Measurements from ENCODE around the gene DIAPH1.

The DIAPH1 gene

DNA sequence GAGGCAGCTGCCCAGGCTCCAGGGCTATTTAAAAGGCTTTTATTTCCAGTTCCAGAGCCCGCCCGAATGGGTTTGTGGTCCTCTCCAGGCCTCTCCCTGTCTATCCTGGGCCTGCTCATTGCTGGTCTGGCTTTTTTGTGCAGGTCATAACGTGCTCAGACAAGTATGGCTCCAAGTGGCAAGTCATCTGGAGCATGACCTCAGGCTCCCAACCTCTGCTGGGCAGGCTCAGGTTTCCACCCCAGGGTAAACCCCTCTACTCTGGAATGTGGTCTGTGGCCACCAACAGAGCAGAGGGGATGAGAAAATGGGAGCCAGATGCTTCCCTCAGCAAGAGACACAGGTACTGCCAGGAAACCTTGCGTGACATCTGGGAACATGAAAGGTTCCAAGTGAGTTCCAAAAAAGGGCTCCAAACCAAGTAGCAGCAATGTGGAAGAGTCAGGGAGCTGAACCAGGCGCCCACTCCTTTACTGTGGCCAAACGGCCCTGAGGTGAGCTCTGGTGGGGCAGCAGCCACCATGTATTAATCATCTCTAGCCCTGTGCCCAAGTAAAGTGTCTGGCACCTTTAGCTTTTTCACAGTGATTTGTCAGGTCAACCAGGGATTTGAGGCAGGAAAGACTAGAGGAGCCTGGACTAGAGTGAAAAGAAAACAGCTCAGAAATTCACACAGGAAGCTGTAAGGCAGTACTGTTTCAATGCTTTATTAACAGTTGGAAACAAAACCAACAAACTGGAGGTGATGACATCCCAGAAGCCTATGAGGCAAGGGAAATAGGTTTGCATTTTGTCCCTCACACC, 104.3 kb downstream of the DIAPH1 start:
- DNase-seq, result no peak
- Mint-ChIP-seq H3K4me3 (peak overlapping the region; percentile 83 to 85), H3K27me3 (no peaks in the 10 kb centered on the region), H3K36me3 (ENCODE audit: insufficient read depth) (peaks cover 70% of the 10 kb centered on the region), H3K4me1 (ENCODE audit: low read depth in 2 of 2) (peaks cover 35 to 45% of the 10 kb centered on the region in 2 donors), H3K27ac (peak overlapping the region; percentile 51 to 89), H3K9me3 (no peaks in the 10 kb centered on the region)
- ATAC-seq (replicated peaks), result peak; percentile 23

GRCh38 chr5:141513627-141514329, 105.0 kb downstream of the DIAPH1 start:
- peak overlapping the region; percentile 62 to 89 for H3K27ac Mint-ChIP-seq
- DNase-seq (no peak), ATAC-seq (replicated peaks) (peak; percentile 49)
- H3K4me1 Mint-ChIP-seq (ENCODE audit: low read depth in 2 of 2), result peaks cover 35 to 45% of the 10 kb centered on the region in 2 donors
- peaks cover 63% of the 10 kb centered on the region for H3K36me3 Mint-ChIP-seq (ENCODE audit: insufficient read depth)
- no peaks in the 10 kb centered on the region for H3K9me3 Mint-ChIP-seq
- peak overlapping the region; percentile 83 to 85 for H3K4me3 Mint-ChIP-seq
- H3K27me3 Mint-ChIP-seq, result no peaks in the 10 kb centered on the region

DNA sequence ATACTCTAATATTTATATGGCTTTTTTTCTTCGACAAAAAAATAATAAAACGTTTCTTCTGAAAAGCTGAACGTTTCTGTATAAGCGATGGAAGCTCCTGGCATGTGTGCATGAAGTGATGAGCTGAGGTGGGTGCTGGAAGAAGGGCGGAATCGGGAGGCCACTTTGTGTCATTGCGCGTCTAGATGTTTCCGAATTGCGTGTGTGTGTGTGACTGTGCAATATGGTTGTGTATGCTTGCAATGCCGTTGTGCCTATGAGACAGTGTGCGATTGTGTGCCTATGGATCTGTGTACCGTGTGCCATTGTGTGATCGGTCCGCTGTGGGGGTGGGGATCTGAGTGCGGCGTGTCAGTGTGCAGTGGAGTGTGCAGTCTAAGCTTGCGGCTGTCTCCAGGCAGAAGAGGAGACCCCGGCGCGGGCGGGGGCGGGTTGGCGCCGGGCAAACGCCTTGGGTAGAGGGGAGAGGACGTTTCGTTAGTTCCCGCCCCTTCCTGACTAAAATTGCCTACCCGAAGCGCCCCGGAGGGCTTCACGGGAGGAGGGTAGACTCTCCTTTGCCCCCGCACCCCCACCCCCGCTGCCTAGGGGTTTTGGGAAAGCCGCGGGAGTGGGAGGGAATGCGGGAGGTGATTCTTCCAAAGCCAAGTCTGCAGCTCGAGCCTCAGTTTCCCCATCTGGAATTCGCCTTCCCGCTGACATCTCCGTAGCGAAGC, 105.7 kb downstream of the DIAPH1 start:
- no peaks in the 10 kb centered on the region for H3K9me3 Mint-ChIP-seq
- peaks cover 56% of the 10 kb centered on the region for H3K36me3 Mint-ChIP-seq (ENCODE audit: insufficient read depth)
- H3K27me3 Mint-ChIP-seq, result no peaks in the 10 kb centered on the region
- no peak for DNase-seq
- peaks cover 35 to 44% of the 10 kb centered on the region in 2 donors for H3K4me1 Mint-ChIP-seq (ENCODE audit: low read depth in 2 of 2)
- H3K4me3 Mint-ChIP-seq, result peak overlapping the region; percentile 83 to 85
- peak overlapping the region; percentile 55 to 89 for H3K27ac Mint-ChIP-seq
- peak; percentile 39 for ATAC-seq (replicated peaks)

DNA sequence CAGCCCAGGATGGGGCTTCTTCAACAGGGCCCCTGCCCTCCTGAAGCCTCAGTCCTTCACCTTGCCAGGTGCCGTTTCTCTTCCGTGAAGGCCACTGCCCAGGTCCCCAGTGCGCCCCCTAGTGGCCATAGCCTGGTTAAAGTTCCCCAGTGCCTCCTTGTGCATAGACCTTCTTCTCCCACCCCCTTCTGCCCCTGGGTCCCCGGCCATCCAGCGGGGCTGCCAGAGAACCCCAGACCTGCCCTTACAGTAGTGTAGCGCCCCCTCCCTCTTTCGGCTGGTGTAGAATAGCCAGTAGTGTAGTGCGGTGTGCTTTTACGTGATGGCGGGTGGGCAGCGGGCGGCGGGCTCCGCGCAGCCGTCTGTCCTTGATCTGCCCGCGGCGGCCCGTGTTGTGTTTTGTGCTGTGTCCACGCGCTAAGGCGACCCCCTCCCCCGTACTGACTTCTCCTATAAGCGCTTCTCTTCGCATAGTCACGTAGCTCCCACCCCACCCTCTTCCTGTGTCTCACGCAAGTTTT, 106.3 kb downstream of the DIAPH1 start:
- ATAC-seq (replicated peaks), result peak; percentile 63

GRCh38 chr5:141511771-141512325, 107.0 kb downstream of the DIAPH1 start:
- Mint-ChIP-seq H3K4me1 (ENCODE audit: low read depth in 2 of 2) (peaks cover 31 to 38% of the 10 kb centered on the region in 2 donors), H3K27me3 (no peaks in the 10 kb centered on the region), H3K27ac (peak overlapping the region; percentile 55 to 89), H3K9me3 (no peaks in the 10 kb centered on the region), H3K4me3 (peak overlapping the region; percentile 35 to 83), H3K36me3 (ENCODE audit: insufficient read depth) (peaks cover 43% of the 10 kb centered on the region)
- no peak for ATAC-seq (replicated peaks)
- DNase-seq, result no peak

More for the DNA sequence above, 106.3 kb downstream of the DIAPH1 start:
- Mint-ChIP-seq H3K4me1 (ENCODE audit: low read depth in 2 of 2) (peaks cover 35 to 41% of the 10 kb centered on the region in 2 donors), H3K9me3 (no peaks in the 10 kb centered on the region), H3K27ac (peak overlapping the region; percentile 55 to 89), H3K4me3 (peak overlapping the region; percentile 83 to 85), H3K27me3 (no peaks in the 10 kb centered on the region), H3K36me3 (ENCODE audit: insufficient read depth) (peaks cover 49% of the 10 kb centered on the region)
- DNase-seq, result peak; percentile 81 to 86 (median 83)

- ATAC-seq (replicated peaks), result no peak
Measured at GRCh38 chr5:141510850-141511601, 107.8 kb downstream of the DIAPH1 start.

GRCh38 chr5:141510160-141510559, 108.6 kb downstream of the DIAPH1 start:
- ATAC-seq (replicated peaks) (no peak), DNase-seq (no peak)
- peaks cover 27% of the 10 kb centered on the region for H3K36me3 Mint-ChIP-seq (ENCODE audit: insufficient read depth)
- H3K9me3 Mint-ChIP-seq, result no peaks in the 10 kb centered on the region
- no peak overlapping the region for H3K4me3 Mint-ChIP-seq
- H3K4me1 Mint-ChIP-seq (ENCODE audit: low read depth in 2 of 2), result peaks cover 22 to 24% of the 10 kb centered on the region in 2 donors
- H3K27ac Mint-ChIP-seq, result no peak overlapping the region
- peaks cover 0 to 3% of the 10 kb centered on the region in 2 donors for H3K27me3 Mint-ChIP-seq

More at GRCh38 chr5:141510850-141511601, 107.8 kb downstream of the DIAPH1 start:
- Mint-ChIP-seq H3K36me3 (ENCODE audit: insufficient read depth) (peaks cover 35% of the 10 kb centered on the region), H3K4me1 (ENCODE audit: low read depth in 2 of 2) (peaks cover 25 to 30% of the 10 kb centered on the region in 2 donors), H3K9me3 (no peaks in the 10 kb centered on the region), H3K27ac (peak overlapping the region; percentile 12 to 89), H3K4me3 (no peak overlapping the region), H3K27me3 (no peaks in the 10 kb centered on the region)
- DNase-seq, result no peak

GRCh38 chr5:141508798-141509611, 109.8 kb downstream of the DIAPH1 start:
- DNase-seq (no peak), ATAC-seq (replicated peaks) (no peak)
- no peak overlapping the region for H3K4me3 Mint-ChIP-seq
- H3K4me1 Mint-ChIP-seq (ENCODE audit: low read depth in 2 of 2), result peaks cover 15 to 17% of the 10 kb centered on the region in 2 donors
- peak overlapping the region in 1 of 2 donors; percentile 28 for H3K27ac Mint-ChIP-seq
- H3K9me3 Mint-ChIP-seq, result no peaks in the 10 kb centered on the region
- H3K36me3 Mint-ChIP-seq (ENCODE audit: insufficient read depth), result peaks cover 24% of the 10 kb centered on the region
- peaks cover 0 to 10% of the 10 kb centered on the region in 2 donors for H3K27me3 Mint-ChIP-seq

DNA sequence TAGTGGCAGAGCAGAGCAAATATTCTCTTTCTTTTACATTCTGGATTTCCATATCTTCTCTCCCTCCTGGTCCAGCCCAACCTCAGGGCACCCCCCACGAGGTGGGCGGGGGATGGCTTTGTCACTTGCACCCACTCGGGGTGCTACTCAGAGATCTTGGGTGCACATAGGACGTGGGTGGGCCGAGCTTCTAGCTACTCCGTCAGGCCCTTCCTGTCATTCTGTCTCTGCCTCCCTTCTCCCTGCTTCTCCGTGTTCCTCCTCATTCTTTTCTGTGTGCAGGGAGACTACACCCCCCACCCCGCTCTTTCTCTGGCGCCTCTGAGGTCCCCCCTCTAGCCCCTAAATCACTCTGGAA, 110.4 kb downstream of the DIAPH1 start:
- DNase-seq, result no peak

GRCh38 chr5:141507387-141508091, 111.3 kb downstream of the DIAPH1 start:
- Mint-ChIP-seq H3K4me1 (ENCODE audit: low read depth in 2 of 2) (peaks cover 3% of the 10 kb centered on the region in 2 donors), H3K36me3 (ENCODE audit: insufficient read depth) (peaks cover 9% of the 10 kb centered on the region), H3K27me3 (peaks cover 0 to 10% of the 10 kb centered on the region in 2 donors), H3K27ac (peak overlapping the region in 1 of 2 donors; percentile 46), H3K4me3 (no peak overlapping the region), H3K9me3 (no peaks in the 10 kb centered on the region)
- DNase-seq, result no peak
- no peak for ATAC-seq (replicated peaks)

More for the DNA sequence above, 110.4 kb downstream of the DIAPH1 start:
- ATAC-seq (replicated peaks), result no peak
- Mint-ChIP-seq H3K27ac (peak overlapping the region in 1 of 2 donors; percentile 28), H3K4me1 (ENCODE audit: low read depth in 2 of 2) (peaks cover 10 to 12% of the 10 kb centered on the region in 2 donors), H3K36me3 (ENCODE audit: insufficient read depth) (peaks cover 18% of the 10 kb centered on the region), H3K27me3 (peaks cover 0 to 10% of the 10 kb centered on the region in 2 donors), H3K9me3 (no peaks in the 10 kb centered on the region), H3K4me3 (no peak overlapping the region)

DNA sequence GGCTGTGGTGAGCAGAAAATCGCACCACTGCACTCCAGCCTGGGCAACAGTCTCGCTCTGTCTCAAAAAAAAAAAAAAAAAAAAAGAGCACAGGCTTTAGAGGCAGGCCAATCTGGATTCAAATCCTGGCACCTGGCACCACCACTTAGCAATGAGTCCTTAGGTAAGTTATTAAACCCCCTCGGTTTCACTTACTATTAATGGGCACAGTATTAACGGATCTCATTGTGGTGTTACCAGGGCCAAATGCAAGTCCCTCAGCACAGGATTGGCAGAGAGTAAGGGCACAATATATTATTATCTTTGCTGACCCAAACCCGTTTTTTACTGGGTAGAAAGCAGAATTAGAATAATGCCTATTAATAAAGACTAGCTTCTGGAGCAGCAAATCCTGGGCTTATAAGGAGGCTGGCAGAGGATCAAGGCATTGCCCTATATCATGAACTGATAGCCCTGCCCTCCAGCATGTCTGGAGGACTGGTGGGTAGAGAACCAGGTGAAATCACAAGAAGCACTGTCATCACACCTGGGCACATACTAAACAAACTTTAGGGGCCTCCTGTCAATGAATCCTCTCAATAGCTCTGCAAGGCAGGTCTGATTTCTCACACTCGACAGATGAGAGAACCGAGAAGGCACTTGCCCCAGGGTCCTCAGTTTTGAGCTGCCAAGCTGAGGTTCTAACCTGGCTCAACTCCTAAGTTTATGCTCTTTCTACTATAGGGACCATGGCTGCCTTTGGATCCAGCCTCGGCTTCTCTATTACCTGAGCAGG, 112.2 kb downstream of the DIAPH1 start:
- no peak overlapping the region for H3K4me3 Mint-ChIP-seq
- peaks cover 2% of the 10 kb centered on the region for H3K36me3 Mint-ChIP-seq (ENCODE audit: insufficient read depth)
- peaks cover 5 to 17% of the 10 kb centered on the region in 2 donors for H3K27me3 Mint-ChIP-seq
- ATAC-seq (replicated peaks) (no peak), DNase-seq (no peak)
- H3K4me1 Mint-ChIP-seq (ENCODE audit: low read depth in 2 of 2), result no peaks in the 10 kb centered on the region
- H3K9me3 Mint-ChIP-seq, result no peaks in the 10 kb centered on the region
- no peak overlapping the region for H3K27ac Mint-ChIP-seq
